Muscle of leg (tissue), 11 donors: ENCODE data around the gene PDZRN3. TPM values are rescaled to one million over a fixed set of nuclear protein-coding genes. Genes with fewer than 3 reads are reported as not detected.

Source experiments
- DNase-seq: peaks from one replicate; pipeline ENCODE4 v3.0.0; 2013
- H3K27ac ChIP-seq: one replicate; pipeline ENCODE4 v1.5.1; 2013; ENCODE audit warnings: mild to moderate bottlenecking, low read length, control low read depth
- H3K27me3 ChIP-seq: one replicate; pipeline ENCODE4 v1.6.1; 2013; ENCODE audit warnings: low read length; ENCODE audit not compliant: control insufficient read depth, insufficient read depth
- H3K36me3 ChIP-seq: one replicate; pipeline ENCODE4 v1.6.1; 2013; ENCODE audit warnings: low read length; ENCODE audit not compliant: control insufficient read depth, insufficient read depth
- H3K4me1 ChIP-seq: one replicate; pipeline ENCODE4 v1.6.1; 2013; ENCODE audit warnings: low read length; ENCODE audit not compliant: control insufficient read depth, insufficient read depth
- H3K4me3 ChIP-seq: one replicate; pipeline ENCODE4 v1.5.1; 2013; ENCODE audit warnings: low read length, control low read depth
- H3K9me3 ChIP-seq: replicated peaks from 2 replicates; pipeline ENCODE4 v1.6.1; 2013; ENCODE audit warnings: low read depth, low read length; ENCODE audit not compliant: control insufficient read depth
- WGBS: methylation state at CpG from one replicate; pipeline ENCODE4 v1.1.5; 2013; ENCODE audit warnings: missing lambda C conversion rate; ENCODE audit not compliant: insufficient coverage; 5-methylcytosine and 5-hydroxymethylcytosine counted together
- polyA plus RNA-seq, 8 donors: library from polyadenylated mRNA; unstranded; fragments of 120-200 nt; gene quantifications; one replicate each; pipeline versions ENCODE4 v1.2.1 to v1.2.3, GENCODE V29; 2013; ENCODE audit warnings: inconsistent platforms in 1 of 8, low replicate concordance in 1 of 8; ENCODE audit not compliant: insufficient read length in 8 of 8, insufficient read depth in 1 of 8
- total RNA-seq: library from RNA; stranded (reverse); fragments of 120-200 nt; gene quantifications from one replicate; pipeline ENCODE4 v1.2.4, GENCODE V29; 2013

The PDZRN3 gene
- total and polyA plus RNA-seq, 9 donors, result 57.1 to 96.4 (median 79.7) TPM

DNA sequence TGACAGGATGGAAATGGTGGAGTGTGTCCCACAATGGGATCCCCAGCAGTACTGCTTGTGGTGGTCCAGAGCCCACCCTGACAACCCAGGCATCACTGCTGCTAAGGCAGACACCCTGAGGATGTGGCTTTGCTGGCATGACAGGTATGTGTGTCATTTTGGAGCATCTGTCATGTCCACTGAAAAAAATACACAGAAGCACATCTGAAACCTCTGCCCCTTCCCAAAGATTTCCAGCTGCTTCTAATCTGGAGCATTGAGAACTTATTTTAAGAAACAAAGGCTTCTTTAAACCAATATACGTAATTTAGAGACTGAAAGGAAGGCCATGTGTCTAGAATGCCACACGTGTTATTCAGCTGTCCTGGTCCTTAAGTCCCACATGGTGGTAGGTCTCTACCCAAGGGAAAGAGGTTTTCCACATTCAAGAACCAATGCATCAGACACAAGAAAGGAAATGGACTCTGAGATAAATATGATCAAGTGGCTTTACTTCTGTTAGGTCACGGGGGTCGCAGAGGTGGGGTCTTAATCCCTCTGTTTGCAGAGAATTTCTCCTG lies 88.3 kb downstream of the PDZRN3 start:
- Histone ChIP-seq H3K27ac (peak overlapping the region; percentile 62), H3K4me1 (peaks cover 14% of the 10 kb centered on the region), H3K4me3 (no peak overlapping the region), H3K27me3 (no peaks in the 10 kb centered on the region), H3K36me3 (peaks cover 2% of the 10 kb centered on the region), H3K9me3 (no peaks in the 10 kb centered on the region)
- DNase-seq, result peak; percentile 48
- WGBS, result 20% methylated on average over 1 of the region's 4 CpGs

- Histone ChIP-seq H3K4me3 (no peak overlapping the region), H3K36me3 (peaks cover 2% of the 10 kb centered on the region), H3K9me3 (no peaks in the 10 kb centered on the region), H3K27ac (no peak overlapping the region), H3K27me3 (no peaks in the 10 kb centered on the region), H3K4me1 (peaks cover 14% of the 10 kb centered on the region)
- no peak for DNase-seq
Observed at GRCh38 chr3:73535931-73536330, 88.8 kb downstream of the PDZRN3 start.

DNA sequence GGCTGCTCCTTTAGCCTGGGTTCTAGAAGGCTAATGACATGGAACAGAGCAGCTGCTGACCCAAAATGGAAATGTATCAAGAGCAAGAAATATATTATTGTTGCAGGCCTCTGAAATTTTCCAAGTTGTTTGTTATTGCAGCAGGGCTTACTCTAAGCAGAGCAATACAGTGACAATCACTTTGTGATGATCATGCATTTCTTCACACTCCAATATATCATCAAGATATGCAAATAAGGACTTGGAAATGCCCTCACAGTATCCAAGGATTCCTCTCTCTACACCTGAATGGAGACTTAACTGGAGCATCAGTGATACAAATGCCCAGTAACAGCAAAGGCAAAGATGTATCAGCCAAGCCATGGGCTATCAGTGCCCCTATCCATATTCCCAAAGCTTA lies 89.6 kb downstream of the PDZRN3 start:
- Histone ChIP-seq H3K27ac (no peak overlapping the region), H3K36me3 (peaks cover 2% of the 10 kb centered on the region), H3K27me3 (no peaks in the 10 kb centered on the region), H3K9me3 (no peaks in the 10 kb centered on the region), H3K4me1 (peaks cover 14% of the 10 kb centered on the region), H3K4me3 (no peak overlapping the region)
- no peak for DNase-seq

DNA sequence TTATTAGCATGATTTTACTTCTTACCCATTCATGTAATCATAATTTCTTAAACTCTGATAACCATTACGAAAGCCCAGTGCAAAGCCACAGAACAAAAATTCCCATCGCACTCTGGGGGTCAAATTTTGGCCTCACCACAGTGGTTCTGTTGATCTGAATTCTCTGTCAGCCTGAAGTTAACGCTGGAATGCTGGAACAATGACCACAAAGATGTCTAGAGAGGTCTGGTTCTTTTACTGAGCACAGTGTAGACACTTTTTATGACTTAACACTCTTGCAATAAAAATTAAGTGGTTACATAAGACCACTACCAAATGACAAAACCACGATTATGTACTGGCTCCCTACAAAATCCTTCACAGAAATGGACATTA lies 94.7 kb downstream of the PDZRN3 start:
- H3K4me3 ChIP-seq, result no peak overlapping the region
- peaks cover 2% of the 10 kb centered on the region for H3K36me3 ChIP-seq
- no CpG with 5 or more reads among the region's 4 CpGs for WGBS
- H3K27ac ChIP-seq, result no peak overlapping the region
- no peaks in the 10 kb centered on the region for H3K4me1 ChIP-seq
- no peaks in the 10 kb centered on the region for H3K9me3 ChIP-seq
- DNase-seq, result no peak
- no peaks in the 10 kb centered on the region for H3K27me3 ChIP-seq

- WGBS, result 80% methylated on average over 1 of the region's 3 CpGs
- Histone ChIP-seq H3K4me1 (no peaks in the 10 kb centered on the region), H3K4me3 (no peak overlapping the region), H3K9me3 (no peaks in the 10 kb centered on the region), H3K36me3 (no peaks in the 10 kb centered on the region), H3K27ac (no peak overlapping the region), H3K27me3 (no peaks in the 10 kb centered on the region)
- DNase-seq, result no peak
Observed at GRCh38 chr3:73529308-73530021, 95.3 kb downstream of the PDZRN3 start.

- no peaks in the 10 kb centered on the region for H3K36me3 ChIP-seq
- H3K27ac ChIP-seq, result no peak overlapping the region
- peaks cover 15% of the 10 kb centered on the region for H3K4me1 ChIP-seq
- no peak for DNase-seq
- no peaks in the 10 kb centered on the region for H3K9me3 ChIP-seq
- H3K4me3 ChIP-seq, result no peak overlapping the region
- no peaks in the 10 kb centered on the region for H3K27me3 ChIP-seq
- WGBS, result 83% methylated on average over 5 of the region's 6 CpGs
Observed at GRCh38 chr3:73525591-73525990, 99.2 kb downstream of the PDZRN3 start.

GRCh38 chr3:73523661-73524060 lies 101.1 kb downstream of the PDZRN3 start:
- DNase-seq, result peak; percentile 74
- Histone ChIP-seq H3K27ac (peak overlapping the region; percentile 15), H3K4me3 (no peak overlapping the region), H3K36me3 (peaks cover 3% of the 10 kb centered on the region), H3K27me3 (no peaks in the 10 kb centered on the region), H3K4me1 (peaks cover 21% of the 10 kb centered on the region), H3K9me3 (no peaks in the 10 kb centered on the region)
- no CpG with 5 or more reads among the region's 2 CpGs for WGBS

DNA sequence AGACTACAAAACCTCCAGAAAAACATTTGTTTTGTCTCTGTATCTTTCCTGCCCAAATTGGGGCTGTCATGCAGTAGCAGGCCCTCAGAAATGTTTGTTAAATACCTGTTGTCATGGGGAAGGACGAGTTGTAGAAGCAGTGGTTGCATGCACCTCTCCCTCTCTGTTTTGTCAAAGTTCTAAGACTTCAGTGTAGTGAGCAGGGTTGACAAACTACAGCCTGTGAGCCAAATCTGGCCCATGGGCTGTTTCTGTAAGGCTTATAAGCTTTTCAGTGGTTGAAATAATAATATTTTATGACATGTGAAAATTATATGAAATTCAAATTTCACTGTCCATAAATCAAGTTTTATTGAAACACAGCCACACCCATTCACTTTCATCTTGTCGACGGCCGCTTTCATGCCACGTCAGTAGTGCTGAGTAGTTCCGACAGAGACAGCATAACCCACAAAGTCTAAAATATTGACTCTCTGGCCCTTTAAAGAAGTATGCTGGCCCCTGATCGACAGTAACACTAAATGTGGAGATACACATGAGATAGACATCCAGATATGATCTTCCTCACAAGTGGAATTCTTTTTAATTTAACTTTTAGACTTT lies 102.9 kb downstream of the PDZRN3 start:
- Histone ChIP-seq H3K4me3 (no peak overlapping the region), H3K9me3 (no peaks in the 10 kb centered on the region), H3K27me3 (no peaks in the 10 kb centered on the region), H3K4me1 (peaks cover 22% of the 10 kb centered on the region), H3K27ac (peak overlapping the region; percentile 70), H3K36me3 (peaks cover 3% of the 10 kb centered on the region)
- peak; percentile 36 for DNase-seq
- WGBS, result no CpG with 5 or more reads among the region's 7 CpGs

DNA sequence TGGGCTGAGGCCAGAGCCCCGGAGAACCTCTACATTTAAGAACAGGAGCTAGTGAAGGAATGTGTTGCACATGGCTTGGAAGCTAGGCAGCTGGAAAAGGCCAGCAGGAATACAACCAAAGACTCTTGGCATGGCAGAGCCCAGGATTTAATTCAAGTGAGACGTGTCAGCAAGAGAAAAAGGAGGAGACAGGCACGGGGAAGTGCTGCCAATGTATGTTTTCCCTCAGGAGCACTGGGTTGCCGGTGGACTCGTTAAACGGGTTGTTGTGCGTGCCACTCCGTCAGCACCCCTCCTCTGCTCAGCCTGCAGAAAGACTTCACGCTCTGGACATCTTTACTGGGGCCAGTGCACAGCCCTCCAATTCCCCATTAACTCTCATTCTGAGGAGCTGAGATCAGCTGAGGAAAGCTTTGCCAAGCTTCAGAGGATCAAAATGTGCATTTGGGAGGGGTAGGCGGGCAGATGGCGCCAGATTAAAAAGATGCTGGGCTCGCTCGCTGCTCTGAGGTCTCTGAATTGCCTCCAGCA lies 103.7 kb downstream of the PDZRN3 start:
- Histone ChIP-seq H3K4me1 (peaks cover 24% of the 10 kb centered on the region), H3K9me3 (no peaks in the 10 kb centered on the region), H3K4me3 (no peak overlapping the region), H3K27ac (peak overlapping the region; percentile 70), H3K36me3 (peaks cover 3% of the 10 kb centered on the region), H3K27me3 (no peaks in the 10 kb centered on the region)
- WGBS, result 16% methylated on average over 13 of the region's 13 CpGs
- peak; percentile 98 for DNase-seq

GRCh38 chr3:73516631-73517030 lies 108.1 kb downstream of the PDZRN3 start:
- Histone ChIP-seq H3K4me1 (peaks cover 27% of the 10 kb centered on the region), H3K27me3 (no peaks in the 10 kb centered on the region), H3K9me3 (no peaks in the 10 kb centered on the region), H3K36me3 (peaks cover 3% of the 10 kb centered on the region), H3K4me3 (no peak overlapping the region), H3K27ac (peak overlapping the region; percentile 33)
- DNase-seq, result peak; percentile 41
- WGBS, result 60% methylated on average over 1 of the region's 5 CpGs
